Measurements from ENCODE around the gene ZNF93. TPM values are rescaled to one million over a fixed set of nuclear protein-coding genes. Genes with fewer than 3 reads are reported as not detected.

ZNF93 gene
- total RNA-seq, 4 donors from 2014 or later, result 5.1 to 5.8 (median 5.6) TPM

- TF ChIP-seq CTCF (IDR thresholded peaks at IDR 0.05; ENCODE audit: low read depth), result no peak
Measured at GRCh38 chr19:19937403-19937802, 36.7 kb downstream of the ZNF93 start.

GRCh38 chr19:19938449-19938848 lies 37.7 kb downstream of the ZNF93 start:
- no peak for TF ChIP-seq CTCF (IDR thresholded peaks at IDR 0.05; ENCODE audit: low read depth)

GRCh38 chr19:19943848-19944582 lies 43.3 kb downstream of the ZNF93 start:
- TF ChIP-seq CTCF (IDR thresholded peaks at IDR 0.05; ENCODE audit: low read depth), result no peak

GRCh38 chr19:19944583-19944880 lies 43.8 kb downstream of the ZNF93 start:
- no peak for TF ChIP-seq CTCF (IDR thresholded peaks at IDR 0.05; ENCODE audit: low read depth)

- TF ChIP-seq CTCF (IDR thresholded peaks at IDR 0.05; ENCODE audit: low read depth), result no peak
Measured at GRCh38 chr19:19946226-19946625, 45.5 kb downstream of the ZNF93 start.

GRCh38 chr19:19948800-19949199 lies 48.1 kb downstream of the ZNF93 start:
- TF ChIP-seq CTCF (IDR thresholded peaks at IDR 0.05; ENCODE audit: low read depth), result no peak

- TF ChIP-seq CTCF (IDR thresholded peaks at IDR 0.05; ENCODE audit: low read depth), result no peak
Measured at GRCh38 chr19:19955208-19955607, 54.5 kb downstream of the ZNF93 start.
